ENCODE results near the gene SERTAD2.

DNA sequence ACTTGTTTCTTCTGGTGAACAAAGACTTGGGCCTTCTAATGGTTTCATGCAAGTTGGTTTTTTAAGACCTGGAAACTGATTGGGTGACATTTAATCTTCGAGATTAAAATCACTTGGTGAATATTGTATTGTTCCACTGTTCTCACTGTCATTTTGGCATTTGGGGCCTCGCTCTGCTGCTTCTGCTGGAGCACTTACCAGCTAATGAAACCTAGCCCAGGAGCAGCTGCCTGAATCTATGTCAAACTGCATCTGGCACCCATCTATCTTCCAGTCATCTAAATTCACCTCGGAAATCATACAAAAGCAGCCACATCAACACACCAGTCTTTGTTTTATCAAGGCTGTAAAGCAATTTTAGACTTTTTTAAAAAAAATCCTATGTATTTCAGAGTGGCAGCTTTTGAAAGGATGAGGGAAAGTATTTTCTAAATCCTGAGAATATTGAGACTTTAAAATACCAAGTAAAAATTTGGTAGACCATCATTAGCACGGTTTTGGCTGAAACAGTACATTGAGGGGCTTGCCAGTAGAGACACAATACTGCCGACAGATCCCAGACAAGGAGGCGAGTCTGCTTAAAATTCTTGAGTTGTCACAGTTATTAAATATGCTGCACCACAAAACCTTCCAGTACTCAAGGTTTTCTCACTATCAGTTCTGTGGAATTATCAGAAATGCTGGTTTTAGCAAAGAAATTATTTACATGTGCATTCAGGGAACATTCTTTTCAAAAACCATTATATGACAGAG, 26.1 kb upstream of the SERTAD2 start:
- TF ChIP-seq, protein P1, sequence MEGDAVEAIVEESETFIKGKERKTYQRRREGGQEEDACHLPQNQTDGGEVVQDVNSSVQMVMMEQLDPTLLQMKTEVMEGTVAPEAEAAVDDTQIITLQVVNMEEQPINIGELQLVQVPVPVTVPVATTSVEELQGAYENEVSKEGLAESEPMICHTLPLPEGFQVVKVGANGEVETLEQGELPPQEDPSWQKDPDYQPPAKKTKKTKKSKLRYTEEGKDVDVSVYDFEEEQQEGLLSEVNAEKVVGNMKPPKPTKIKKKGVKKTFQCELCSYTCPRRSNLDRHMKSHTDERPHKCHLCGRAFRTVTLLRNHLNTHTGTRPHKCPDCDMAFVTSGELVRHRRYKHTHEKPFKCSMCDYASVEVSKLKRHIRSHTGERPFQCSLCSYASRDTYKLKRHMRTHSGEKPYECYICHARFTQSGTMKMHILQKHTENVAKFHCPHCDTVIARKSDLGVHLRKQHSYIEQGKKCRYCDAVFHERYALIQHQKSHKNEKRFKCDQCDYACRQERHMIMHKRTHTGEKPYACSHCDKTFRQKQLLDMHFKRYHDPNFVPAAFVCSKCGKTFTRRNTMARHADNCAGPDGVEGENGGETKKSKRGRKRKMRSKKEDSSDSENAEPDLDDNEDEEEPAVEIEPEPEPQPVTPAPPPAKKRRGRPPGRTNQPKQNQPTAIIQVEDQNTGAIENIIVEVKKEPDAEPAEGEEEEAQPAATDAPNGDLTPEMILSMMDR (IDR thresholded peaks at IDR 0.05) = no peak
- no peak for TF ChIP-seq ZFX (IDR thresholded peaks at IDR 0.05; ENCODE audit: borderline replicate concordance)

Measured in 22Rv1 (cell line).